K562 (cell line): ENCODE results near the gene SS18L1. TPM values are rescaled to one million over a fixed set of nuclear protein-coding genes. Genes with fewer than 3 reads are reported as not detected.

Experiments used
- ATAC-seq: fragments of 200-7000 bp; cut with Tn5 transposase; 3 replicates; pipeline ENCODE4 v1.9.1; 2020; ENCODE audit warnings: moderate library complexity
- BruUV-seq: library from RNA; stranded (reverse); fragments of 400-500 nt; replicated peaks from 2 replicates; lab custom pipeline; 2021; lab: Mats Ljungman, UMichigan
- CTCF ChIA-PET: fragments of 300-600 bp; formaldehyde crosslinking; extraction: SDS; loops from one replicate; lab custom pipeline; 2021; ENCODE audit warnings: low intra/inter-chr PET ratio; lab: Yijun Ruan, JAX
- POLR2A ChIA-PET: fragments of 300-600, 350-650 bp; sonication (Branson Sonifier 250); formaldehyde crosslinking; extraction: SDS; loops from one replicate; lab custom pipeline; 2021; ENCODE audit warnings: antibody characterized with exemption, inconsistent platforms; lab: Yijun Ruan, JAX
- DNase-seq, 4 experiments: peaks; one replicate each; pipeline versions ENCODE4 v3.0.0 to v3.0.0-alpha.2; 2011 to 2018; ENCODE audit warnings: low spot score in 3 of 4, mixed read lengths in 3 of 4; ENCODE audit errors: extremely low read depth in 1 of 4
- FAIRE-seq: peaks from 2 replicates; lab custom pipeline; 2011; peaks lifted over from hg19 to GRCh38; lab: Jason Lieb, UNC
- H2AFZ ChIP-seq: 2 replicates; pipeline ENCODE4 v1.6.0; 2011; ENCODE audit warnings: low read depth, low read length, control low read depth, inconsistent platforms
- H3K27ac ChIP-seq: fragments of 200-600 bp; 3 replicates; pipeline ENCODE4 v1.8.0; 2011; ENCODE audit warnings: low read depth, mild to moderate bottlenecking, control low read depth, inconsistent platforms, low read length, moderate library complexity, mixed read lengths; ENCODE audit errors: extremely low read depth
- H3K27me3 ChIP-seq, 2 experiments: fragments of 300-600 bp in 1 of 2; 2 replicates in 1 of 2; 3 replicates in 1 of 2; pipeline versions ENCODE4 v1.6.0 to v1.8.0; 2011; ENCODE audit warnings: inconsistent platforms in 2 of 2, low read length in 2 of 2, mild to moderate bottlenecking in 1 of 2, mixed read lengths in 1 of 2, moderate library complexity in 1 of 2; ENCODE audit not compliant: control insufficient read depth in 2 of 2, insufficient read depth in 2 of 2
- H3K36me3 ChIP-seq: fragments of 300-600 bp; 3 replicates; pipeline ENCODE4 v1.8.0; 2011; ENCODE audit warnings: mild to moderate bottlenecking, low read length, inconsistent platforms; ENCODE audit not compliant: control insufficient read depth, insufficient read depth
- H3K4me1 ChIP-seq, 2 experiments: fragments of 200-600 bp in 1 of 2; replicated peaks in 1 of 2; 2 replicates in 1 of 2; 3 replicates in 1 of 2; pipeline versions ENCODE4 v1.5.1 to v1.8.0; 2011; ENCODE audit warnings: inconsistent platforms in 2 of 2, low read length in 2 of 2, mild to moderate bottlenecking in 1 of 2, mixed read lengths in 1 of 2, moderate library complexity in 1 of 2; ENCODE audit not compliant: control insufficient read depth in 2 of 2, insufficient read depth in 2 of 2
- H3K4me2 ChIP-seq: 2 replicates; pipeline ENCODE4 v1.6.1; 2011; ENCODE audit warnings: low read length, control low read depth, inconsistent platforms, mixed read lengths; ENCODE audit not compliant: insufficient read depth
- H3K4me3 ChIP-seq: fragments of 200-600 bp; sonication (generic), shearing (Covaris generic); 2 replicates; pipeline ENCODE4 v1.5.1; 2016; ENCODE audit warnings: control low read depth, inconsistent platforms
- H3K79me2 ChIP-seq: fragments of 200-600 bp; 3 replicates; pipeline ENCODE4 v1.8.0; 2011; ENCODE audit warnings: low read length, inconsistent platforms; ENCODE audit not compliant: control insufficient read depth, insufficient read depth
- H3K9ac ChIP-seq, 2 experiments: 2 replicates each; pipeline versions ENCODE4 v1.6.0 to v1.6.1; 2011; ENCODE audit warnings: low read depth in 2 of 2, low read length in 2 of 2, control low read depth in 1 of 2, inconsistent platforms in 1 of 2, mild to moderate bottlenecking in 1 of 2, mixed read lengths in 1 of 2; ENCODE audit not compliant: insufficient read depth in 1 of 2
- H3K9me1 ChIP-seq: one replicate; pipeline ENCODE4 v1.6.0; 2011; ENCODE audit warnings: inconsistent platforms, mild to moderate bottlenecking, low read length, moderate library complexity; ENCODE audit not compliant: control insufficient read depth, insufficient read depth
- H3K9me3 ChIP-seq: replicated peaks from 2 replicates; pipeline ENCODE4 v1.5.1; 2011; ENCODE audit warnings: low read depth, low read length, inconsistent platforms; ENCODE audit not compliant: control insufficient read depth, insufficient read depth
- H4K20me1 ChIP-seq: replicated peaks from 2 replicates; pipeline ENCODE4 v1.6.1; 2011; ENCODE audit warnings: low read length, inconsistent platforms, mixed read lengths; ENCODE audit not compliant: control insufficient read depth, insufficient read depth
- DACH1 ChIP-seq: fragments of 450-650 bp; IDR thresholded peaks from 2 replicates; pipeline ENCODE4 v1.6.1; 2018; ENCODE audit not compliant: partially characterized antibody
- FOXK2 ChIP-seq, 2 experiments: fragments of 450-650 bp; IDR thresholded peaks in 1 of 2; conservative IDR thresholded peaks in 1 of 2; 2 replicates each; pipeline ENCODE4 v1.6.1; 2016; ENCODE audit warnings: low read depth in 2 of 2, mild to moderate bottlenecking in 1 of 2
- GATA2 ChIP-seq: sonication (generic); formaldehyde crosslinking; IDR thresholded peaks from 2 replicates; pipeline ENCODE4 v1.4.0; 2020; ENCODE audit warnings: mild to moderate bottlenecking, missing genetic modification reagents
- HDAC8 ChIP-seq: fragments of 450-650 bp; IDR thresholded peaks from 2 replicates; pipeline ENCODE4 v1.6.1; 2016; ENCODE audit warnings: mild to moderate bottlenecking, missing genetic modification characterization, moderate library complexity, missing compliant biosample characterization
- KDM4B ChIP-seq, 2 experiments: fragments of 450-650 bp in 1 of 2; sonication (generic) in 1 of 2; IDR thresholded peaks; 2 replicates each; pipeline ENCODE4 v1.6.1; 2016 to 2017; ENCODE audit warnings: borderline replicate concordance in 2 of 2, antibody characterized with exemption in 1 of 2, low read depth in 1 of 2, mild to moderate bottlenecking in 1 of 2
- POLR2G ChIP-seq: fragments of 200-400 bp; formaldehyde crosslinking; IDR thresholded peaks from 2 replicates; pipeline ENCODE4 v1.6.1; 2017; ENCODE audit warnings: low read depth, mild to moderate bottlenecking, antibody characterized with exemption, low read length, moderate library complexity
- ZNF143 ChIP-seq: sonication (generic); formaldehyde crosslinking; IDR thresholded peaks from 2 replicates; pipeline ENCODE4 v1.9.0; 2022; ENCODE audit warnings: mild to moderate bottlenecking, missing genetic modification reagents
- WGBS: fragments of 100-300 bp; shearing (Covaris generic); methylation state at CpG from one replicate; pipeline ENCODE4 v1.1.6; 2016; ENCODE audit warnings: low coverage, mixed read lengths; ENCODE audit not compliant: insufficient coverage; ENCODE audit errors: missing lambda C conversion rate; 5-methylcytosine and 5-hydroxymethylcytosine counted together
- in situ Hi-C: fragments of 300-500 bp; cut with MboI; formaldehyde crosslinking; loops from 4 replicates; pipeline ENCODE4 v1.15.0; 2018; ENCODE audit warnings: inconsistent platforms, mixed read lengths
- intact Hi-C: fragments of 100-400 bp; cut with micrococcal nuclease; formaldehyde crosslinking; loops from 2 replicates; pipeline ENCODE4 v1.14.2; 2022
- polyA plus RNA-seq, 8 experiments: library from polyadenylated mRNA; depleted of rRNA in 4 of 8; stranded (reverse) in 5 of 8; unstranded in 3 of 8; fragments of >200 nt; fragmentation: Nextera tagmentation in 2 of 8; fragmentation: Illumina TruSeq in 1 of 8; extraction: Ambion mirVana in 2 of 8; extraction: Trizol in 1 of 8; gene quantifications; 2 replicates each; pipeline versions ENCODE4 v1.2.1 to v1.2.3, GENCODE V29; 2011 to 2014; ENCODE audit warnings: inconsistent platforms in 1 of 8, missing spikeins in 1 of 8
- total RNA-seq, 7 experiments: library from RNA; depleted of rRNA in 6 of 7; stranded (reverse); fragments of >200 nt in 6 of 7; fragmentation: Illumina TruSeq in 2 of 7; extraction: Trizol in 2 of 7; gene quantifications; 2 replicates each; pipeline versions ENCODE4 v1.2.1 to v1.2.3, GENCODE V29; 2011 to 2021; ENCODE audit warnings: low replicate concordance in 1 of 7

SS18L1 gene
- total and polyA plus RNA-seq, 9 of the 15 experiments (the other 6 are each of a cell fraction or from before 2014, with no cell fraction given), result 2.7 to 28.3 (median 15.1) TPM

GRCh38 chr20:62103508-62104233, 39.9 kb upstream of the SS18L1 start:
- Histone ChIP-seq H3K27me3 (peaks cover 35 to 64% of the 10 kb centered on the region in 2 experiments), H3K27ac (no peak overlapping the region), H4K20me1 (no peaks in the 10 kb centered on the region), H3K9me3 (no peaks in the 10 kb centered on the region; the same call in 1 of the 2 replicates), H3K36me3 (no peaks in the 10 kb centered on the region), H3K79me2 (no peaks in the 10 kb centered on the region), H3K9ac (no peak overlapping the region), H3K4me3 (no peak overlapping the region), H3K4me2 (no peak overlapping the region)
- in situ Hi-C loops, result no loop called here
- BruUV-seq, result no TSS peak
- CTCF ChIA-PET, result no interaction called here
- ATAC-seq, result no peak
- POLR2A ChIA-PET, result interaction anchor here (0.7 kb wide), 1 partner anchor 17 kb away, joined by 4 read pairs; no protein-coding TSS in a partner anchor
- no peak for TF ChIP-seq GATA2 (CRISPR knock-in tag)
- TF ChIP-seq FOXK2 (conservative IDR thresholded peaks at IDR 0.05 in 1 of 2, IDR thresholded peaks at IDR 0.05 in 1 of 2; ENCODE audit: low read depth in 2 of 2), result no peak
- no peak for TF ChIP-seq HDAC8 (tag)
- no peak for TF ChIP-seq POLR2G
- TF ChIP-seq KDM4B (IDR thresholded peaks at IDR 0.05; ENCODE audit: borderline replicate concordance in 2 of 2, low read depth in 1 of 2), result no peak
- TF ChIP-seq DACH1, result no peak
- no peak for TF ChIP-seq ZNF143 (CRISPR knock-in tag)
- TF ChIP-seq, all 486 proteins: peak for 0
- intact Hi-C loops, result no loop called here
- WGBS, result 7% methylated on average over 21 of the region's 21 CpGs
- FAIRE-seq (no peak), DNase-seq (no peak)
- no peak overlapping the region for H2AFZ ChIP-seq
- H3K9me1 ChIP-seq, result no peaks in the 10 kb centered on the region
- H3K4me1 ChIP-seq, result peaks cover 0 to 23% of the 10 kb centered on the region in 2 experiments; a peak in 3 of 5 replicates
